Adrenal gland (tissue), 12 donors: ENCODE measurements around the gene HPS1. TPM values are rescaled to one million over a fixed set of nuclear protein-coding genes. Genes with fewer than 3 reads are reported as not detected.

ENCODE experiments used
- microRNA counts, 2 donors: library from miRNA; unstranded; fragments of <30 nt; microRNA quantifications; one replicate each; lab custom pipeline; 2016
- microRNA-seq, 3 donors: library from miRNA; unstranded; fragments of <30 nt; microRNA quantifications; one replicate each; pipeline ENCODE4, GENCODE V29; 2017 to 2020
- polyA plus RNA-seq, 3 donors: library from polyadenylated mRNA; stranded (reverse); fragments of 200-250 nt in 2 of 3; fragments of 350-450 nt in 1 of 3; fragmentation: Illumina TruSeq in 1 of 3; extraction: RNeasy Lipid Tissue Mini Kit (QIAGEN cat#74804) in 1 of 3; gene quantifications; one replicate each; pipeline ENCODE4 v1.2.3, GENCODE V29; 2013 to 2014
- small RNA-seq, 2 donors: library from RNA; depleted of rRNA; stranded (forward); fragments of <200 nt; gene quantifications; one replicate each; pipeline ENCODE3, GENCODE V24; 2016
- total RNA-seq, 9 donors: library from RNA; depleted of rRNA in 4 of 9; stranded (reverse); fragments of >200 nt in 4 of 9; fragments of 120-200 nt in 1 of 9; fragmentation: NEBNext Ultra II Directional in 1 of 9; extraction: Animal tissue kit (Norgen Biotek cat#: 25700) in 1 of 9; gene quantifications; one replicate each; pipeline versions ENCODE4 v1.1.0 to v1.2.4, GENCODE V29; 2013 to 2023
- donor health status: healthy with polysubstance abuse.
- donor health status: Bipolar disorder and iron deficiency.
- donor health status: DM: yes; HTN: yes; CAD: no.
- donor health status: DM: no; HTN: no; CAD: no.
- donor health status: DM: no; HTN: no; CAD: no.
- donor health status: DM: yes; HTN: yes; CAD: no.

The HPS1 gene
- total and polyA plus RNA-seq, 12 donors: 28.6 to 95.6 (median 70.3) TPM

MicroRNA genes within 50 kb of the gene (microRNA counts, 767-probe panel; counts per million panel counts)
- 0 counts per million in 2 donors for microRNA hsa-miR-1287 (lab: Ali Mortazavi, UCI)

Small RNA genes lying within 50 kb of the gene (microRNA-seq; reads per million reads assigned to microRNA genes)
- gene MIR1287: 102 to 189 (median 124) reads per million in 3 donors
- 0.89 to 6.8 (median 1.5) reads per million in 3 donors for gene MIR4685

Small RNA genes lying within 50 kb of the gene (small RNA-seq; reads per million reads assigned to genes)
- gene MIR4685: 0 reads per million in 2 donors

Other genes starting within 250 kb of the HPS1 start
- 10 to 100 TPM in 1 of 9 donors, 1 to 10 TPM in 7, under 1 TPM in 1; 0.61 to 14.4 (median 3.8) TPM for gene LOXL4, start 178.7 kb downstream of the HPS1 start, total RNA-seq
- gene LOXL4, start 178.7 kb downstream of the HPS1 start, polyA plus RNA-seq: 1 to 10 TPM; 1.4 to 7.8 (median 2.3) TPM
- gene PYROXD2, start 31.8 kb downstream of the HPS1 start, total RNA-seq: 10 to 100 TPM; 10.8 to 42.9 (median 24.7) TPM
- 10 to 100 TPM in 2 of 3 donors, 1 to 10 TPM in 1; 4.6 to 70.6 (median 43.3) TPM for gene PYROXD2, start 31.8 kb downstream of the HPS1 start, polyA plus RNA-seq